Thymus (tissue), 11 donors: ENCODE data around the gene EFCAB8. TPM values are rescaled to one million over a fixed set of nuclear protein-coding genes. Genes with fewer than 3 reads are reported as not detected.

Source experiments
- DNase-seq, 9 donors: peaks; one replicate each; pipeline ENCODE4 v3.0.0-alpha.2; 2013; ENCODE audit warnings: low spot score in 9 of 9, low read depth in 6 of 9, missing footprints in 1 of 9
- H3K27ac ChIP-seq, 2 donors: one replicate each; pipeline ENCODE4 v1.5.1; 2013; ENCODE audit warnings: control low read depth in 1 of 2, low read depth in 1 of 2, low read length in 1 of 2, mild to moderate bottlenecking in 1 of 2, moderate library complexity in 1 of 2
- H3K27me3 ChIP-seq, 2 donors: one replicate each; pipeline ENCODE4 v1.5.1; 2013; ENCODE audit warnings: low read length in 1 of 2; ENCODE audit not compliant: control insufficient read depth in 2 of 2, insufficient read depth in 1 of 2
- H3K36me3 ChIP-seq, 2 donors: one replicate each; pipeline ENCODE4 v1.5.1; 2013; ENCODE audit warnings: low read length in 1 of 2, mild to moderate bottlenecking in 1 of 2, moderate library complexity in 1 of 2; ENCODE audit not compliant: control insufficient read depth in 2 of 2, insufficient read depth in 2 of 2
- H3K4me1 ChIP-seq, 2 donors: one replicate each; pipeline ENCODE4 v1.5.1; 2013; ENCODE audit warnings: low read length in 2 of 2; ENCODE audit not compliant: control insufficient read depth in 2 of 2, insufficient read depth in 2 of 2
- H3K4me3 ChIP-seq, 2 donors: one replicate each; pipeline ENCODE4 v1.5.1; 2013; ENCODE audit warnings: low read length in 2 of 2, control low read depth in 1 of 2, mild to moderate bottlenecking in 1 of 2
- H3K9me3 ChIP-seq, 2 donors: one replicate each; pipeline ENCODE4 v1.5.1; 2013; ENCODE audit warnings: low read length in 1 of 2, mild to moderate bottlenecking in 1 of 2; ENCODE audit not compliant: control insufficient read depth in 2 of 2, insufficient read depth in 1 of 2
- WGBS: extraction: QIAGEN DNeasy Blood & Tissue Kit; methylation state at CpG from one replicate; pipeline ENCODE4 v1.1.7; 2013; 5-methylcytosine and 5-hydroxymethylcytosine counted together
- polyA plus RNA-seq: library from polyadenylated mRNA; stranded (reverse); fragments of 200-250 nt; gene quantifications from one replicate; pipeline ENCODE4 v1.2.3, GENCODE V29; 2013
- total RNA-seq: library from RNA; stranded (reverse); fragments of 120-200 nt; gene quantifications from one replicate; pipeline ENCODE4 v1.2.4, GENCODE V29; 2013
- donor health status: healthy.

The EFCAB8 gene
- total and polyA plus RNA-seq, 2 donors, result 0.33 to 0.46 TPM

DNA sequence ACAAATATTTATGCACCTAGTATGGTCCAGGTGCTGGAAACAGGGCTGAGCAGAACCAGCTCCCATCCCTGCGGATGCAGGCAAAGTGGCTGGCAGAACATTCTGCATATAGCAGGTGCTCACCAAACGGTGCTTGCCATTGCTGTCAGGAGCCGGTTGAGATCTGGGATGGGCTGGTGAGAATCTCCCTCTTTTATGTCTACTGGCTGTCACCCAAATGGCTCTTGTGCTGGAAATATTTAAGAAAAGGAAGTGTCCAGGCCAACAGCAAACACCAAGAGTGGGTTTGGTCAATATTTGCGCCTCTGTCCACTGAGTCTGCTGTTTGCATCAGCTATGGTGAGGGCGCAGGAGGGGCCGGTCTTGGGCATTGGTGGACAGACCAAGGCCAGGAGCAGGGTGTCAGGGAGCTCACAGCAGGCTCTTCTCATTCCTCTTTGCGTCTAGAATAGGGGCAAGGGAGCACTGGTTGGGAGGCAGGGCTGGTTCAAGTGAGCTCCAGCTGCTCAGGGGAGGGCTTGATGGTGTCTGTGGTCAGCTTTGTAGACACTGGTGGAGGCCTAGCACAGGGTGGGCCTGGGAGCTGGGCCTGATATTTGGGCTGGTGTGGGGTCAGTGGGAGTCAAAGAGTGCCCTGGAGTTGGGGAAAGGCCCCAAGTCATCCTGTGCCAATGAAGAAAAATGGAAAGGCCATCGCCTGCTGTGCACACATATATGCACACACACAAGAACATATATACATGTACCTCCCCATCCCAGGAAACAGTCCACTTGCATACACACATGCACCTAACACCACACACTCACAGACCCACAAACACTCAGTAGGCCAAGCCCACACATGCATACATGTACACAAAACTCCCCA lies 147.4 kb downstream of the EFCAB8 start:
- no peak overlapping the region for H3K27ac ChIP-seq
- H3K4me3 ChIP-seq, result no peak overlapping the region
- peaks cover 1 to 10% of the 10 kb centered on the region in 2 donors for H3K9me3 ChIP-seq
- H3K36me3 ChIP-seq, result no peaks in the 10 kb centered on the region
- no peak for DNase-seq
- no peaks in the 10 kb centered on the region for H3K27me3 ChIP-seq
- peaks cover 0 to 2% of the 10 kb centered on the region in 2 donors for H3K4me1 ChIP-seq
- 91% methylated on average over 8 of the region's 8 CpGs for WGBS

DNA sequence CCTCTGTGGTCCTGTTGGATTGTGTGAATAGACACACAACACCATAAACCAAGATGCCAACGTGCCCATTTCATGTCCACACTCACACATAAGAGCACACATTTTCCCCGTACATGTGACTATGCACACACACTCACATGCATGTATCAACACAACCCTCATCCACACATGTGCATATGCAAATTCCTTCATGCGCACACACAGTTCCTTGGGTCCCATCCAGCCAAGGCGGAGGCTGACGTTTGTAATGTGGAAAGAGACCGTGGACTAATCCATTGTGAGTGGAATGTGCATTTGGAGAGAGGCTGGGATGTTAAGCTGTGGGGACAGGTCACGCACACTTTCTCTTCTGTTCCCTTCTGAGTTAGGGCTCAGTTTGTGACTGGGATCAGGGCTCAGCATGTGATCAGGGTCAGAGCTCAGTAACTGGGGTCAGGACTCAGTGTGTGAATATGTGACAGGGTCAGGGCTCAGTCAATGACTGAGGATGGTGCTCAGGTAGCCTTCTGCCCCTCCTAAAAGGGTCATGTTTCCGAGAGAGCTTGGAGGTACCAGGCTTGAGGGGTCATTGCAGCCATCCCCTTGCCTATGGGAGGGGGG lies 148.2 kb downstream of the EFCAB8 start:
- Histone ChIP-seq H3K9me3 (peaks cover 1 to 10% of the 10 kb centered on the region in 2 donors), H3K4me3 (no peak overlapping the region), H3K4me1 (peaks cover 0 to 2% of the 10 kb centered on the region in 2 donors), H3K36me3 (no peaks in the 10 kb centered on the region), H3K27ac (no peak overlapping the region), H3K27me3 (no peaks in the 10 kb centered on the region)
- 97% methylated on average over 8 of the region's 8 CpGs for WGBS
- DNase-seq, result no peak

DNA sequence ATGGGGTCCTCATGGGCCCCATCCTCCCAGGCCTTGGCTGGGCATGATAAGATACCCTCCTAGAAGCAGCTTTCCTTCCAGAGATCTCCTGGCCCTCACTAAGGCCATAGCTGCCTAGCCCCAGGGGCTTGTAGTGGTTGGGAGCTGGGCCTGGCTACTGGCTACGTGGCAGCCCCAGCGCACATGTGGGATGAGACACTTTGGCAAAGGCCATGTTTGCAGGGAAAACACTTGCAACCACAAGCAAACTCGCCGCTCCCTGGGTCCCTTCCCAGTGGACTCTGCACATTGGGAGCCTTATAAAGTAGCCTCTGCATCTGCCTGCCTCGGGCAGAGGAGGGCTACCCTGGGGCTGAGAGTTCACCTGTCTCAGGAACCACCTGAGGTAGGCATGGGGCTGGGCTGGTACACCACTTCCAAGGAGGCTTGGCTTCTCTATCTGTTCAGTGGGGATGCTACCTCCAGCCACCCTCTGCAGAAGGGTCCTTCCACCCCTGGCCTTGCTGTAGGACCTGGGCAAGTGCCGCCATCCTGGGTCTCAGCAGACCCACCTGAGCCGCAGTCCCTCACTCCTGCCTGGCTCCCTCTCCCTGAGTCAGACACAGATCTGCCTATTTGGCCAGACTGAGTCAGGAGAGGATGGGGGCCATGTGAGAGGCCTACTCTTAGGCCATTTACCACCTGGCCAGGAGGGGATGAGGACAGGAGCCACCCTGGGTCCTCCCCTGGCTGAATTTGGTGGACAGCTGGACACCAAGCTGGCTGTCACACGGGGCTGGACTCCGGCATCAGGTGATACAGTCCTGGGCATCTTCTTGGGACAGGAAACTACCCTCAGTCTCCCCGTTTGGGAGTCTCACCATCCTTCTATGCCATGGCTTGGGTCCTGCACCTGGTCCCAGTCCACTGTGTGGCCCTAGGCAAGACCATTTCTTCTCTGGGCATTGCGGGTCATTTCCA lies 148.9 kb downstream of the EFCAB8 start, which contains the start of gene BPIFB2:
TSS of gene BPIFB2 (plus strand) at position 329 of the 960 bp plus-strand sequence. CDS start 871 bp downstream, outside the sequence.
- 95% methylated on average over 11 of the region's 11 CpGs for WGBS
- Histone ChIP-seq H3K27me3 (no peaks in the 10 kb centered on the region), H3K36me3 (no peaks in the 10 kb centered on the region), H3K27ac (no peak within 1 kb of the TSS), H3K4me1 (peaks cover 0 to 2% of the 10 kb centered on the region in 2 donors), H3K9me3 (peaks cover 1 to 10% of the 10 kb centered on the region in 2 donors), H3K4me3 (no peak within 1 kb of the TSS)
- DNase-seq, result no peak

DNA sequence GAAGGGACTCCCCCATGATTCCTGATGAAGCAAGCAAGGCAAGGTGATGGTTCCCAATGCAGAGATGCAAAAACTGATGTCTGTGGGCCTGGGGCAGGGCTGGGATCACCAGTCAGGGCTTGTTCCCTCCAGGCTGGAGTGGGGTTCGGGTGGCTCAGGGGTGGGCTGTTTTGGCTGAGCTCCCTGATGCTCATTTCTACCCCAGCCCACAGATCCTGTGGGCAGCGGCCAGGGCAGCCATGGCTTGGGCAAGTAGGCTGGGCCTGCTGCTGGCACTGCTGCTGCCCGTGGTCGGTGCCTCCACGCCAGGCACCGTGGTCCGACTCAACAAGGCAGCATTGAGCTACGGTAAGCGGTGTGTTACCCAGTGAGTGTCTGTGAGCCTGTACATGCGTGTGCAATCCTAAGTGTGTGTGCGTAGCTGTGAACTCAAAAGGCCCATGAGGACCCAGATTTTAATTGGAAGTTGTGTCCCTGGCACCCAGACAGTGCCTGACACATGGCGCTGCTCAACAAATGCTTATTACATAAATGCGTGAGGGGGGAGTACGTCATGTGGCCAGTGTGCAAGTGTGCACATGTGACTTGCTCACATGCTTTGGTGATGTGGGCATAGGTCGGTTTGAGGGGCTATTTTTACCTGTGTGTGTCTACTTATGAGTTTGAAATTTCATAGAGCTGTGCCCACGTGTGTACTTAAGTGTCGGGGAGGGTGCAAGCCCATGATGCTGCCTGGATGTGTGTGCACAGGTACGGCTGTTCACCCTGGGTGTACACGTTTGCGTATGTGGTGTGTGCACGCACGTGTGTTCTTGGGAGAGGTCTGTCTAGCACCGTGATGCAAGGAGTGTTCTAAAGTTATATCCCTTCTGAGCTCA lies 149.9 kb downstream of the EFCAB8 start:
- Histone ChIP-seq H3K9me3 (peaks cover 1 to 10% of the 10 kb centered on the region in 2 donors), H3K27me3 (no peaks in the 10 kb centered on the region), H3K4me1 (peaks cover 0 to 2% of the 10 kb centered on the region in 2 donors), H3K27ac (no peak overlapping the region), H3K4me3 (no peak overlapping the region), H3K36me3 (no peaks in the 10 kb centered on the region)
- WGBS, result 93% methylated on average over 23 of the region's 23 CpGs
- no peak for DNase-seq

DNA sequence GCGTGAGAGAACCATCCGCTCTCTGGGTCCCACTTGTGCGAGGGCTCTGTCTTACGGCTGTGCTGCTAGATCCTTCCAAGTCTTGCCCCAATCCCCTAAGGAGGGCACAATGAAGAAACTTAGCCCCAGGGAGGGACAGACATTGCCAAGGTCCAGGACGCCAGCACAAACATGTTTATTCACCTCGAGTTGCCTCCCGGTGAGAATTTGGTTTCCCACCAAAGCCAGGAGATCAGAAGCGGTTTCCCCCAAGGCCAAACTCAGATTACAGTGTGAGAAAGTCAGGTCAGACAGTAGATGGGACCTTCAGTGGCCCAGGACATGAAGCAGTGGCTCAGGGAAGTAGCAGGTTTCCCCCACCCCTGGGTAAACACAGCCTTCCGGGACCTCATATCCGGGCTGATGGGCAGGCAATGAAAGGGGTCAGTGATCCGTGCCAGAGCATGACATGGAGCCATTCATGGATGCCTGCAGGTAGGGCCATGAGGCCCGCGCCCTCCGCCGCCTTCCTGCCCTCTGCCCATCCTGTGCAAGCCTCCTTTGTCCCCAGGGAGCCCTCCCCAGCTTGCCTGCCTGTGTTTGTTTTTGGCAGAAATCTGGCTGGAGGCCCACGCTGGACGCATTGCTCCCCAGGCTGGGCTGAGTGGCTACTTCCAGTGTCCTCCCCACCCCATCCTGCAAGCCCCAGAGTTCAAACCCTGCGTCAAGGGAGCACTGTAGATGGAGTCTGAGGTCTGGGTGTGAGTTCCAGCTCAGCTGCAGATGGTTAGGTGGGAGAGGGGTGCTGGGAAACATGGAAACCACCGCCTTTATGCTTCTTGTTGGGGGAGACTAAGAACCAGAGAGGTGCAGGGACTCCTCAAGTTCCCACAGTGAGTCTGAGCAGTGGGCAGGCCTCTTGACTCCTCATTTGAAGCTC lies 150.8 kb downstream of the EFCAB8 start:
- DNase-seq, result no peak
- H3K4me3 ChIP-seq, result no peak overlapping the region
- H3K4me1 ChIP-seq, result peaks cover 0 to 2% of the 10 kb centered on the region in 2 donors
- H3K9me3 ChIP-seq, result peaks cover 1 to 9% of the 10 kb centered on the region in 2 donors
- no peaks in the 10 kb centered on the region for H3K27me3 ChIP-seq
- 93% methylated on average over 19 of the region's 19 CpGs for WGBS
- no peaks in the 10 kb centered on the region for H3K36me3 ChIP-seq
- H3K27ac ChIP-seq, result no peak overlapping the region

DNA sequence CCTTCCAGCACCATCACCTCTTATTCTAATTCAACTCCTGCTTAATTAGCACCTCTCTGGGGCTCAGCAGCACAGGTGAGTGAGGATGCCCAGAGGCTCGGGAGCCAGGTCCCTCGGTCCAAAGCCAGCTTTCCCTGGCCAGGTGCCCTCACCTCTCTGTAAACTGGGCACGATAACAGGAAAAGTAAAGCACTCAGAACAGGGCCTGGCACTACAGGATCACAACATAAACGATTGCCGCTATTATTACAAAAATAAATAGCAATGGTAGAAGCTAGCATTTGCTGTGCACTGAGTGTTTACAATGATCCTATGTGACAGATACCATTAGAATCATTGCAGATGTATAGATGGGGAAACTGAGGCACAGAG lies 151.4 kb downstream of the EFCAB8 start:
- Histone ChIP-seq H3K9me3 (peaks cover 0 to 3% of the 10 kb centered on the region in 2 donors), H3K4me3 (no peak overlapping the region), H3K4me1 (no peaks in the 10 kb centered on the region), H3K27ac (no peak overlapping the region), H3K27me3 (no peaks in the 10 kb centered on the region), H3K36me3 (no peaks in the 10 kb centered on the region)
- DNase-seq, result no peak
- 95% methylated on average over 5 of the region's 5 CpGs for WGBS

DNA sequence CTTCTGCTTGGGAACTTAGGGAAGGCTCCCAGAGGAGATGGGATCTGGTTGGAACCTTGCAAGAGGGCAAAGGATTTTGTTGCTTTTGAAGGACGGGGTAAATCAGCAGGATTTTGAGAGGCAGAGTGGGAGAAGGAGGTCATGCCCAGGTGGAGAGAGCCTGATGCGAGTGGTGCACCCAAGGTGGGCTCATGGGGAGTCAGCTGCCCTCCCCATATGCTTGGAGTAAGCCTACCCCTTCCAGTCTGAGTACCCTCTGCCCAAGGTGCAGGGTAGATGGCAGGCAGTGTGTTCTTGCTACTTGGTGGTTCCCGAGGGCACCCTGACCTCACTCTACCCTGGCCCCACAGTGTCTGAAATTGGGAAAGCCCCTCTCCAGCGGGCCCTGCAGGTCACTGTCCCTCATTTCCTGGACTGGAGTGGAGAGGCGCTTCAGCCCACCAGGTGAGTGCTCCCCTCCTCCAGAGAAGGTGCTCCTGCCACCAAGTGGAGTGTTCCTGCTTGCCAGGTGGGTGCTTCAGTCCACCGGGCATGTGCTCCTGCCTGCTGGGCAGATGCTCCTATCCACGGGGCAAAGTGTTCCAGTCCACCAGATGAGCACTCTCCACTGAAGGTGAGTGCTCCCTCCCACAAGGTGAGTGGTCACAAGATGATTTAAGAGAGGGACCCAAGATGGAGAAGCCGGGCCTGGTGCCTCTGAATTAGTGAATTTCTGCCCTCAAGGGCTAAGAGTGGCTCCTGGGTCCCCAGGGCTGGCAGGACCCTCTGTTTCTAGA lies 152.1 kb downstream of the EFCAB8 start:
- Histone ChIP-seq H3K9me3 (no peaks in the 10 kb centered on the region), H3K4me1 (no peaks in the 10 kb centered on the region), H3K27ac (no peak overlapping the region), H3K4me3 (no peak overlapping the region), H3K36me3 (no peaks in the 10 kb centered on the region), H3K27me3 (no peaks in the 10 kb centered on the region)
- 96% methylated on average over 8 of the region's 8 CpGs for WGBS
- DNase-seq, result no peak
